HEK293 (cell line): ENCODE data around the gene MID2.

Experiments used
- CTCF ChIP-seq: fragments of 450-650 bp; formaldehyde crosslinking; IDR thresholded peaks from 2 replicates; pipeline ENCODE4 v1.5.1; 2016; ENCODE audit warnings: missing biosample characterization, missing genetic modification characterization
- KLF16 ChIP-seq: fragments of 450-650 bp; formaldehyde crosslinking; IDR thresholded peaks from 2 replicates; pipeline ENCODE4 v1.5.1; 2017; ENCODE audit warnings: missing biosample characterization, missing genetic modification characterization
- KLF9 ChIP-seq: fragments of 450-650 bp; formaldehyde crosslinking; IDR thresholded peaks from 2 replicates; pipeline ENCODE4 v1.5.1; 2016; ENCODE audit warnings: missing biosample characterization, missing genetic modification characterization, low read depth
- PBX3 ChIP-seq: sonication (generic); formaldehyde crosslinking; IDR thresholded peaks from 2 replicates; pipeline ENCODE4 v1.8.1; 2022; ENCODE audit warnings: mild to moderate bottlenecking, moderate library complexity, missing genetic modification reagents
- SALL2 ChIP-seq: fragments of 450-650 bp; formaldehyde crosslinking; IDR thresholded peaks from 2 replicates; pipeline ENCODE4 v1.5.0; 2017; ENCODE audit warnings: missing biosample characterization, mild to moderate bottlenecking, missing genetic modification characterization, borderline replicate concordance
- YY1 ChIP-seq: fragments of 450-650 bp; formaldehyde crosslinking; IDR thresholded peaks from 2 replicates; pipeline ENCODE4 v1.5.1; 2018; ENCODE audit warnings: missing biosample characterization, missing genetic modification characterization
- ZFP3 ChIP-seq: fragments of 450-650 bp; formaldehyde crosslinking; IDR thresholded peaks from 2 replicates; pipeline ENCODE4 v1.5.1; 2016; ENCODE audit warnings: low read depth, missing biosample characterization, missing genetic modification characterization
- ZNF138 ChIP-seq: fragments of 450-650 bp; formaldehyde crosslinking; IDR thresholded peaks from 2 replicates; pipeline ENCODE4 v1.5.1; 2016; ENCODE audit warnings: missing biosample characterization, missing genetic modification characterization, borderline replicate concordance
- ZNF223 ChIP-seq: fragments of 450-650 bp; formaldehyde crosslinking; IDR thresholded peaks from 2 replicates; pipeline ENCODE4 v1.5.1; 2016; ENCODE audit warnings: missing biosample characterization, missing genetic modification characterization
- ZNF24 ChIP-seq: fragments of 450-650 bp; formaldehyde crosslinking; IDR thresholded peaks from 2 replicates; pipeline ENCODE4 v1.5.1; 2016; ENCODE audit warnings: missing biosample characterization, missing genetic modification characterization
- ZNF302 ChIP-seq: fragments of 450-650 bp; formaldehyde crosslinking; IDR thresholded peaks from 2 replicates; pipeline ENCODE4 v1.5.1; 2016; ENCODE audit warnings: missing biosample characterization, missing genetic modification characterization, low read depth
- ZNF510 ChIP-seq: fragments of 450-650 bp; formaldehyde crosslinking; IDR thresholded peaks from 2 replicates; pipeline ENCODE4 v1.5.1; 2018; ENCODE audit warnings: mild to moderate bottlenecking, missing genetic modification characterization, missing biosample characterization; ENCODE audit not compliant: insufficient replicate concordance
- ZNF530 ChIP-seq: fragments of 450-650 bp; formaldehyde crosslinking; IDR thresholded peaks from 2 replicates; pipeline ENCODE4 v1.5.1; 2016; ENCODE audit warnings: low read depth, missing biosample characterization, missing genetic modification characterization
- ZNF76 ChIP-seq: fragments of 450-650 bp; formaldehyde crosslinking; IDR thresholded peaks from 2 replicates; pipeline ENCODE4; 2016; ENCODE audit warnings: low read depth, missing biosample characterization, missing genetic modification characterization, borderline replicate concordance

- TF ChIP-seq KLF16 (tag by site-specific recombination) (no peak), ZNF76 (tag by site-specific recombination) (no peak), CTCF (tag by site-specific recombination) (no peak), ZNF510 (tag by site-specific recombination) (no peak), ZNF24 (no peak), YY1 (tag by site-specific recombination) (no peak), SALL2 (tag by site-specific recombination) (no peak), ZNF530 (tag by site-specific recombination) (no peak), KLF9 (tag by site-specific recombination) (no peak), PBX3 (CRISPR knock-in tag) (no peak), ZNF302 (tag by site-specific recombination) (no peak), ZNF138 (tag by site-specific recombination) (no peak), ZFP3 (tag by site-specific recombination) (no peak), ZNF223 (tag by site-specific recombination) (no peak)
Observed at GRCh38 chrX:107849747-107850421, 24.2 kb downstream of the MID2 start.
